HG03521 (cell line): Measurements from ENCODE around the gene CD164.
A peak's percentile ranks its signal among the peaks of the same experiment; 100 is the strongest.
"Not testable (repeated sequence)": the region's sequence is repeated elsewhere in the genome, so short reads cannot be mapped to it uniquely, and the experiment has no call there.

Experiments used
- ATAC-seq: cut with Tn5 transposase; IDR thresholded peaks from one replicate; pipeline ENCODE4 v1.9.1; 2021; ENCODE audit warnings: mild to moderate bottlenecking, moderate library complexity; ENCODE audit not compliant: unreplicated experiment

The CD164 gene

GRCh38 chr6:109377717-109378116 lies 4.5 kb downstream of the CD164 start:
- ATAC-seq: no peak

- no peak for ATAC-seq
These were observed 7.9 kb downstream of the CD164 start for GRCh38 chr6:109374326-109374892.

- peak; percentile 94 for ATAC-seq
These were observed 8.5 kb downstream of the CD164 start for GRCh38 chr6:109373762-109374161.

GRCh38 chr6:109373331-109373730 lies 8.9 kb downstream of the CD164 start:
- ATAC-seq: no peak

GRCh38 chr6:109372130-109372529 lies 10.1 kb downstream of the CD164 start:
- no peak for ATAC-seq

- no peak for ATAC-seq
These were observed 11.5 kb downstream of the CD164 start for GRCh38 chr6:109370792-109371191.

- ATAC-seq: no peak
These were observed 11.9 kb downstream of the CD164 start for GRCh38 chr6:109370336-109370735.

GRCh38 chr6:109369728-109370127 lies 12.5 kb downstream of the CD164 start:
- ATAC-seq: no peak

GRCh38 chr6:109364382-109365078 lies 17.7 kb downstream of the CD164 start:
- not testable (repeated sequence) for ATAC-seq

- no peak for ATAC-seq
These were observed 18.5 kb downstream of the CD164 start for GRCh38 chr6:109363753-109364152.

GRCh38 chr6:109362102-109362884 lies 20.0 kb downstream of the CD164 start:
- ATAC-seq: no peak

- no peak for ATAC-seq
These were observed 21.5 kb downstream of the CD164 start for GRCh38 chr6:109360791-109361190.

- no peak for ATAC-seq
These were observed 22.0 kb downstream of the CD164 start for GRCh38 chr6:109360281-109360680.

GRCh38 chr6:109359248-109359647 lies 23.0 kb downstream of the CD164 start:
- ATAC-seq: no peak

GRCh38 chr6:109358204-109358603 lies 24.1 kb downstream of the CD164 start:
- no peak for ATAC-seq

GRCh38 chr6:109356237-109356636 lies 26.0 kb downstream of the CD164 start:
- no peak for ATAC-seq

- no peak for ATAC-seq
These were observed 30.8 kb downstream of the CD164 start for GRCh38 chr6:109351231-109352130.

- ATAC-seq: no peak
These were observed 32.8 kb downstream of the CD164 start for GRCh38 chr6:109349419-109349987.

GRCh38 chr6:109348226-109348625 lies 34.0 kb downstream of the CD164 start:
- no peak for ATAC-seq

GRCh38 chr6:109347779-109348178 lies 34.5 kb downstream of the CD164 start:
- no peak for ATAC-seq

GRCh38 chr6:109345986-109346385 lies 36.3 kb downstream of the CD164 start:
- ATAC-seq: no peak
